Endothelial cell (in vitro differentiated cells): ENCODE data around the gene NMNAT3. TPM values are rescaled to one million over a fixed set of nuclear protein-coding genes. Genes with fewer than 3 reads are reported as not detected.
"Not testable (repeated sequence)": the region's sequence is repeated elsewhere in the genome, so short reads cannot be mapped to it uniquely, and the experiment has no call there.

Experiments used
- DNase-seq: peaks from one replicate; pipeline ENCODE4 v3.0.0; 2021; ENCODE audit warnings: low spot score
- H3K27ac Mint-ChIP-seq: one replicate; pipeline ENCODE4 v1.8.0; 2021; ENCODE audit warnings: mixed read lengths, inconsistent platforms; ENCODE audit not compliant: unreplicated experiment
- H3K27me3 Mint-ChIP-seq: one replicate; pipeline ENCODE4 v1.8.0; 2021; ENCODE audit warnings: mild to moderate bottlenecking, moderate library complexity, mixed read lengths, inconsistent platforms; ENCODE audit not compliant: unreplicated experiment
- H3K36me3 Mint-ChIP-seq: one replicate; pipeline ENCODE4 v1.8.0; 2021; ENCODE audit warnings: mild to moderate bottlenecking, low read depth, mixed read lengths, inconsistent platforms; ENCODE audit not compliant: unreplicated experiment
- H3K4me1 Mint-ChIP-seq: one replicate; pipeline ENCODE4 v1.8.0; 2021; ENCODE audit warnings: mild to moderate bottlenecking, mixed read lengths, inconsistent platforms; ENCODE audit not compliant: unreplicated experiment
- H3K4me3 Mint-ChIP-seq: one replicate; pipeline ENCODE4 v1.8.0; 2021; ENCODE audit warnings: mild to moderate bottlenecking, mixed read lengths, inconsistent platforms; ENCODE audit not compliant: unreplicated experiment
- H3K9me3 Mint-ChIP-seq: one replicate; pipeline ENCODE4 v1.8.0; 2021; ENCODE audit warnings: mixed read lengths, inconsistent platforms; ENCODE audit not compliant: unreplicated experiment
- CTCF ChIP-seq: fragments of 200-600 bp; sonication (generic); IDR thresholded peaks from one replicate; pipeline ENCODE4 v1.5.0; 2021; ENCODE audit warnings: antibody characterized with exemption; ENCODE audit not compliant: unreplicated experiment
- total RNA-seq: library from RNA; stranded (reverse); fragmentation: NEBNext Ultra II Directional; extraction: Animal tissue kit (Norgen Biotek cat#: 25700); gene quantifications from one replicate; pipeline ENCODE4 v1.2.1, GENCODE V29; 2021; ENCODE audit not compliant: unreplicated experiment

The NMNAT3 gene
- total RNA-seq, 1 donor from 2014 or later: 0.62 TPM

- Mint-ChIP-seq H3K4me1 (peaks cover 19% of the 10 kb centered on the region), H3K4me3 (no peak overlapping the region), H3K27me3 (no peaks in the 10 kb centered on the region), H3K27ac (no peak overlapping the region), H3K36me3 (no peaks in the 10 kb centered on the region), H3K9me3 (no peaks in the 10 kb centered on the region)
- TF ChIP-seq CTCF: no peak
- DNase-seq: no peak
Observed at GRCh38 chr3:139597947-139598346, 79.8 kb downstream of the NMNAT3 start.

GRCh38 chr3:139591186-139591585, 86.6 kb downstream of the NMNAT3 start:
- H3K4me3 Mint-ChIP-seq, DNase-seq, H3K27me3 Mint-ChIP-seq, H3K4me1 Mint-ChIP-seq, H3K36me3 Mint-ChIP-seq, H3K27ac Mint-ChIP-seq, H3K9me3 Mint-ChIP-seq: not testable (repeated sequence)

- DNase-seq: peak; percentile 51
- no peaks in the 10 kb centered on the region for H3K36me3 Mint-ChIP-seq
- no peaks in the 10 kb centered on the region for H3K9me3 Mint-ChIP-seq
- H3K4me3 Mint-ChIP-seq: no peak overlapping the region
- no peak for TF ChIP-seq CTCF
- no peaks in the 10 kb centered on the region for H3K4me1 Mint-ChIP-seq
- H3K27ac Mint-ChIP-seq: no peak overlapping the region
- H3K27me3 Mint-ChIP-seq: peaks cover 2% of the 10 kb centered on the region
Observed at GRCh38 chr3:139588450-139588849, 89.3 kb downstream of the NMNAT3 start.

- Mint-ChIP-seq H3K4me3 (no peak overlapping the region), H3K4me1 (no peaks in the 10 kb centered on the region), H3K9me3 (no peaks in the 10 kb centered on the region), H3K36me3 (no peaks in the 10 kb centered on the region), H3K27me3 (peaks cover 2% of the 10 kb centered on the region), H3K27ac (no peak overlapping the region)
- DNase-seq: no peak
- TF ChIP-seq CTCF: no peak
Observed at GRCh38 chr3:139587797-139588196, 90.0 kb downstream of the NMNAT3 start.

- H3K36me3 Mint-ChIP-seq: no peaks in the 10 kb centered on the region
- no peak overlapping the region for H3K27ac Mint-ChIP-seq
- DNase-seq: no peak
- H3K9me3 Mint-ChIP-seq: no peaks in the 10 kb centered on the region
- no peak for TF ChIP-seq CTCF
- no peaks in the 10 kb centered on the region for H3K4me1 Mint-ChIP-seq
- no peak overlapping the region for H3K4me3 Mint-ChIP-seq
- H3K27me3 Mint-ChIP-seq: peaks cover 2% of the 10 kb centered on the region
Observed at GRCh38 chr3:139586420-139587017, 91.3 kb downstream of the NMNAT3 start.
